Bronchial epithelial cell (primary cell): ENCODE measurements around the gene PRKCZ. TPM values are rescaled to one million over a fixed set of nuclear protein-coding genes. Genes with fewer than 3 reads are reported as not detected.

ENCODE experiments used
- DNase-seq: peaks from one replicate; pipeline ENCODE4 v3.0.0-alpha.2; 2010; ENCODE audit warnings: low read depth
- FAIRE-seq: peaks from 2 replicates; lab custom pipeline; 2011; peaks lifted over from hg19 to GRCh38; lab: Jason Lieb, UNC
- H3K27me3 ChIP-seq: 2 replicates; pipeline ENCODE4 v1.5.1; 2011; ENCODE audit warnings: low read length; ENCODE audit not compliant: control insufficient read depth, insufficient read depth
- H3K36me3 ChIP-seq: 2 replicates; pipeline ENCODE4 v1.5.1; 2011; ENCODE audit warnings: low read length; ENCODE audit not compliant: control insufficient read depth, insufficient read depth
- H3K4me3 ChIP-seq: 2 replicates; pipeline ENCODE4 v1.5.1; 2011; ENCODE audit warnings: mild to moderate bottlenecking, low read depth, low read length, control low read depth
- CTCF ChIP-seq: IDR thresholded peaks from 2 replicates; pipeline ENCODE4 v1.5.1; 2011; ENCODE audit warnings: mild to moderate bottlenecking, moderate library complexity, low read length, control low read depth, inconsistent platforms; ENCODE audit not compliant: insufficient read depth, severe bottlenecking
- total RNA-seq: library from RNA; depleted of rRNA; stranded (reverse); fragments of >200 nt; gene quantifications from 2 replicates; pipeline ENCODE4 v1.2.1, GENCODE V29; 2014

The PRKCZ gene
- total RNA-seq, 1 donor from 2014 or later, result 38.4 TPM

GRCh38 chr1:2151911-2152310 lies 101.7 kb downstream of the PRKCZ start:
- Histone ChIP-seq H3K27me3 (no peaks in the 10 kb centered on the region), H3K36me3 (peaks cover 23% of the 10 kb centered on the region), H3K4me3 (no peak overlapping the region)
- FAIRE-seq (no peak), DNase-seq (no peak)
- TF ChIP-seq CTCF, result no peak

- H3K27me3 ChIP-seq, result no peaks in the 10 kb centered on the region
- H3K4me3 ChIP-seq, result no peak overlapping the region
- H3K36me3 ChIP-seq, result peaks cover 24% of the 10 kb centered on the region
- FAIRE-seq, result no peak
- no peak for DNase-seq
- no peak for TF ChIP-seq CTCF
These were observed 102.7 kb downstream of the PRKCZ start for GRCh38 chr1:2152954-2153353.

GRCh38 chr1:2154022-2154421 lies 103.8 kb downstream of the PRKCZ start:
- DNase-seq (no peak), FAIRE-seq (no peak)
- TF ChIP-seq CTCF, result no peak
- Histone ChIP-seq H3K36me3 (peaks cover 19% of the 10 kb centered on the region), H3K4me3 (no peak overlapping the region), H3K27me3 (no peaks in the 10 kb centered on the region)

GRCh38 chr1:2155147-2155598 lies 105.0 kb downstream of the PRKCZ start:
- no peak for DNase-seq
- peak; percentile 96 for FAIRE-seq
- Histone ChIP-seq H3K4me3 (no peak overlapping the region), H3K36me3 (peaks cover 17% of the 10 kb centered on the region), H3K27me3 (no peaks in the 10 kb centered on the region)
- no peak for TF ChIP-seq CTCF

- H3K4me3 ChIP-seq, result no peak overlapping the region
- no peak for FAIRE-seq
- no peak for DNase-seq
- peaks cover 17% of the 10 kb centered on the region for H3K36me3 ChIP-seq
- H3K27me3 ChIP-seq, result no peaks in the 10 kb centered on the region
- TF ChIP-seq CTCF, result no peak
These were observed 105.6 kb downstream of the PRKCZ start for GRCh38 chr1:2155788-2156187.

GRCh38 chr1:2156866-2157265 lies 106.7 kb downstream of the PRKCZ start:
- peaks cover 13% of the 10 kb centered on the region for H3K36me3 ChIP-seq
- no peak for TF ChIP-seq CTCF
- no peak for FAIRE-seq

More at GRCh38 chr1:2156866-2157265, 106.7 kb downstream of the PRKCZ start:
- Histone ChIP-seq H3K4me3 (no peak overlapping the region), H3K27me3 (no peaks in the 10 kb centered on the region)
- DNase-seq, result no peak
